ENCODE results near the gene NSMF.

Gene NSMF

DNA sequence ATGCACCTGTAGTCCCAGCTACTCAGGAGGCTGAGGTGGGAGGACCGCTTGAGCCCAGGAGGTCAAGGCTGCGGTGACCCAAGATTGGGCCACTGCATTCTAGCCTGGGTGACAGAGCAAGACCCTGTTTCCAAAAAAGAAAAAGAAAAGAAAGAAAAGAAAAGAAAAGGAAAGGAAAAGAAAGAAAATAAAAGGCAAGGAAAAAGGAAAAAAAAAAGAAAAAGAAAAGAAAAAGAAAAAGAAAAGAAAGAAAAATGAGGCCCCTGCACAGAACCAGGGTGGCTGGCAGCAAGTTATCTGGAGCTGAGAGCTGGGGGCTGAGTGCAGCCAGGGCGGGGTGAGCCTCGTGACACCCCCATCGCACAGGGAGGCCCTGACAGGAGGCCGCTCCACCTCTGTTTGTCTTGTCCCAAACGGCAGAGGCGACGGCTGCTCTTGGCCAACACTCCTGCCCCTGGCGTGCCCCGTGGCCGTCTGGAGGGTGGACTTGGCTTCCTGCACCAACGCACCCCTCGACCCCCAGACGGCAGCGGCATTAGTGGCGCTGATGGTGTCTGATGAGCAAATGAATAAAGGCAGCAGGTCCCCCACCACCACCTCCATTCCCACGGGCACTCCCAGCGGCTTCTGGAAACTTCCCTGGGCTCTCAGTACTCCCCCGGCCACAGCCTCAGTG is 52.9 kb downstream of the NSMF start:
- Histone ChIP-seq H3K27ac (no peak overlapping the region), H3K4me3 (peak overlapping the region; percentile 67), H3K9ac (ENCODE audit: insufficient read length) (no peak overlapping the region), H3K9me3 (ENCODE audit: low read depth, low read length) (no peaks in the 10 kb centered on the region), H3K36me3 (ENCODE audit: insufficient read depth, low read length) (no peaks in the 10 kb centered on the region)
- DNase-seq (ENCODE audit: low read depth, low spot score) = no peak
- TF ChIP-seq FOXP2 (optimal IDR thresholded peaks at IDR 0.05; ENCODE audit: control extremely low read depth, extremely low read length, insufficient read depth) (no peak), POLR2AphosphoS5 (IDR thresholded peaks at IDR 0.05; ENCODE audit: borderline replicate concordance, low read depth, low read length) (no peak), EZH2 (IDR thresholded peaks at IDR 0.05) (no peak)

DNA sequence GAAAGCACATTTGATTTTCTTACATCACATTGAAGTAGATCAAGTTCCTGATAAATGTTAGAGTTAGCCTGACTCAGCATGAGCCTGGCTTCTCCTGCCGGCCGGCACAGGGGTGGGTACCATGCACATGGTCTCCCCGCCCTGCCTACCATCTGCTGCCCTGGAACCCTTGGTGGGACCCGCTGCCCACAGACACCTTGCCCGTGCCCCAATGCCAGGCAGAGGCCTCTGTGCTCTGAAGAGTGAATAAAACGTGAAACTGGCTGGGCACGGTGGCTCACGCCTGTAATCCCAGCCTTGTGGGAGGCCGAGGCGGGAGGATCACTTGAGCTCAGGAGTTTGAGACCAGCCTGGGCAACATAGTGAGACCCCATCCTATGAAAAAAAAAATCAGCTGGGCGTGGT is 53.5 kb downstream of the NSMF start:
- no peak overlapping the region for H3K27ac ChIP-seq
- TF ChIP-seq EZH2 (IDR thresholded peaks at IDR 0.05) (no peak), FOXP2 (optimal IDR thresholded peaks at IDR 0.05; ENCODE audit: control extremely low read depth, extremely low read length, insufficient read depth) (no peak), POLR2AphosphoS5 (IDR thresholded peaks at IDR 0.05; ENCODE audit: borderline replicate concordance, low read depth, low read length) (no peak)
- H3K9me3 ChIP-seq (ENCODE audit: low read depth, low read length) = no peaks in the 10 kb centered on the region
- H3K4me3 ChIP-seq = no peak overlapping the region
- H3K9ac ChIP-seq (ENCODE audit: insufficient read length) = no peak overlapping the region
- DNase-seq (ENCODE audit: low read depth, low spot score) = no peak
- no peaks in the 10 kb centered on the region for H3K36me3 ChIP-seq (ENCODE audit: insufficient read depth, low read length)

DNA sequence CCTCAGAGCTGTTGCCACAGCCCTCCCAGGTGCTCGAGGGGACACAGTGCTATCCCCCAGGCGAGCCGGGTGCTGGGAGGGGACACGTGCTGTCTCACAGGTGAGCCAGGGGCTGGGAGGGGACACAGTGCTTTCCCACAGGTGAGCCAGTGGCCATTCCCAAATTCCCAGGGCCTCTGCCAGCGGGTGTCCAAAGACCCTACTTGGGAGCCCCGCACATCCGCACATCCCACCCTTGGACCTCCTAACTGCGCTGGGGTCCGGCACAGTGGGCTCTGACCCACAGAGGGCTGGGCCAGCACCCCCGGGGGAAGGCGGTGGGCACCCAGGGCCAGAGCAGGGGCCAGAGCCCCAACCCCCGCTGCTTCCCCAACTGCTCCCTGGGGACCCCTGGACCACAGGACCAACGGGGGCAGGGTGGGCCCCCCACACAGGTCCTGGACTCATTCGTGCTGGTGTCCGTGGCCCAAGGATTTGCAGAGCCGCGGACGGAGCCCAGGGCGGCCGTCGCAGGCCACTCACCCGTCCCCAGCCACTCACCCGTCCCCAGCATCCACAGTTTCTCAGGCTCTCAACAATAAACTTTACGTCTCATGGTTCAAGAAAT is 54.1 kb downstream of the NSMF start:
- Histone ChIP-seq H3K36me3 (ENCODE audit: insufficient read depth, low read length) (no peaks in the 10 kb centered on the region), H3K27ac (no peak overlapping the region), H3K4me3 (no peak overlapping the region), H3K9me3 (ENCODE audit: low read depth, low read length) (no peaks in the 10 kb centered on the region), H3K9ac (ENCODE audit: insufficient read length) (no peak overlapping the region)
- DNase-seq (ENCODE audit: low read depth, low spot score) = no peak
- TF ChIP-seq EZH2 (IDR thresholded peaks at IDR 0.05) (no peak), POLR2AphosphoS5 (IDR thresholded peaks at IDR 0.05; ENCODE audit: borderline replicate concordance, low read depth, low read length) (no peak), FOXP2 (optimal IDR thresholded peaks at IDR 0.05; ENCODE audit: control extremely low read depth, extremely low read length, insufficient read depth) (no peak)

DNA sequence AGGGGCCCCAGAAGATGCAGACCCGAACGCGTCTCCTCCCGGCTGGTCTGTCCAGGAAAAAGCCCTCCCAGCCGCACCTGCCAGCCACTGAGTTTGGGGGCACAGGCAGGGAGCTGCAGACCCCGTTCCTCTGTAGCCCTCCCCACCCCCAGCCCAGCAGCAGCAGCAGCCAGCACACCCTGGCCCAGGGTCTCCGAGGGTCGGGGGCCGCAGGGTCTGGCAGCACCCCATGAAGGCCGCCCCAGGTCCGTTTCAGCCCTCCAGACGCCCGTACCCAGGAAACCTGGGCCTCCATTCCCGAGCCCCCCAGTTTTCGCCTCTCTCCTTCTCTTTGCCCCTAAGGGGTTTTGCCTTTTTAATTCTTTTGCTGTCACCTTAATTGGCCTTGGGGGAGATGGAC is 55.9 kb downstream of the NSMF start:
- DNase-seq (ENCODE audit: low read depth, low spot score) = no peak

DNA sequence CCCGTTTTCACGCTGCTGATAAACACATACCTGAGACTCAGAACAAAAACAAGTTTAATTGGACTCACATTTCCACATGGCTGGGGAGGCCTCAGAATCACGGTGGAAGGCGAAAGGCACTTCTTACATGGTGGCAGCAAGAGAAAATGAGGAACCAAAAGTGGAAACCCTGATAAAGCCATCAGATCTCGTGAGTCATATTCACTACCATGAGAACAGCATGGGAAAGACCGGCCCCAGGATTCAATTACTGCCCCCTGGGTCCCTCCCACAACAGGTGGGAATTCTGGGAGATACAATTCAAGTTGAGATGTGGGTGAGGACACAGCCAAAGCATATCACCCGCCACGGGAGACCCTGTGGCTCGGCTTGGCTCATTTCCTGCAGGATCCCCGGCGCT is 56.4 kb downstream of the NSMF start:
- Histone ChIP-seq H3K36me3 (ENCODE audit: insufficient read depth, low read length) (no peaks in the 10 kb centered on the region), H3K9ac (ENCODE audit: insufficient read length) (no peak overlapping the region), H3K4me3 (no peak overlapping the region), H3K9me3 (ENCODE audit: low read depth, low read length) (no peaks in the 10 kb centered on the region), H3K27ac (no peak overlapping the region)
- DNase-seq (ENCODE audit: low read depth, low spot score) = no peak
- TF ChIP-seq EZH2 (IDR thresholded peaks at IDR 0.05) (no peak), FOXP2 (optimal IDR thresholded peaks at IDR 0.05; ENCODE audit: control extremely low read depth, extremely low read length, insufficient read depth) (no peak), POLR2AphosphoS5 (IDR thresholded peaks at IDR 0.05; ENCODE audit: borderline replicate concordance, low read depth, low read length) (no peak)

More for the DNA sequence above, 55.9 kb downstream of the NSMF start:
- Histone ChIP-seq H3K9me3 (ENCODE audit: low read depth, low read length) (no peaks in the 10 kb centered on the region), H3K36me3 (ENCODE audit: insufficient read depth, low read length) (no peaks in the 10 kb centered on the region), H3K9ac (ENCODE audit: insufficient read length) (no peak overlapping the region), H3K27ac (no peak overlapping the region), H3K4me3 (no peak overlapping the region)
- no peak for TF ChIP-seq POLR2AphosphoS5 (IDR thresholded peaks at IDR 0.05; ENCODE audit: borderline replicate concordance, low read depth, low read length)
- no peak for TF ChIP-seq EZH2 (IDR thresholded peaks at IDR 0.05)

DNA sequence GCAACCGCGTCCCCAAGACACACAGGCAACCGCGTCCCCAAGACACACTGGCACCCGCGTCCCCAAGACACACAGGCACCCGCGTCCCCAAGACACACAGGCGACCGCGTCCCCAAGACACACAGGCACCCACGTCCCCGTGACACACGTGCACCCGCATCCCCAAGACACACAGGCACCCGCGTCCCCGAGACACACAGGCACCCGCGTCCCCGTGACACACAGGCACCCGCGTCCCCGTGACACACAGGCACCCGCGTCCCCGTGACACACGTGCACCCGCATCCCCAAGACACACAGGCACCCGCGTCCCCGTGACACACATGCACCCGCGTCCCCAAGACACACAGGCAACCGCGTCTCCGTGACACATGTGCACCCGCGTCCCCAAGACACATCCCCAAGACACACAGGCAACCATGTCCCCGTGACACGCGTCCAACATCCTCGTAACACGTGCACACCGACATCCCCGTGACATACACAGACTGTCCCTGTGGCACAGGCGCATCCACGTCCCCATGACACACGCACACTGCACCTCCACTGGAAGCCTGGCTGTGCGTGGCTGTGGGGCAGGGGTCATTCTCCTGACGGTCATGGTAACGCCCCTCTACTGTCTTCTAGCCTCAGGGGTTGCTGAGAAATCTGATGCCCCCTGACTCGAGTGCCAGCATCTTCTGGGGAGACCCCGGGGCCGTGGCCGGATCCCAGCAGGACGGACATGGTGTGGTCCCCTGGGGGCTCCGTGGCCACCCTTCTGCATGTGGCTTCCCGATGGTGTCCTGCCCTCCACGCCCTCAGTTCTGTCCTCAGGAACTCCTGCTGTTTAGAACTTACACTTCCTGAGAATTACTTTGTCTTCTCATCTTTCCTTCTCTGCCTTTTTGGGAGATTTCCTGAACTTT is 60.3 kb downstream of the NSMF start:
- H3K36me3 ChIP-seq (ENCODE audit: insufficient read depth, low read length) = no peaks in the 10 kb centered on the region
- no peak overlapping the region for H3K27ac ChIP-seq
- TF ChIP-seq FOXP2 (optimal IDR thresholded peaks at IDR 0.05; ENCODE audit: control extremely low read depth, extremely low read length, insufficient read depth) = no peak
- no peak for TF ChIP-seq POLR2AphosphoS5 (IDR thresholded peaks at IDR 0.05; ENCODE audit: borderline replicate concordance, low read depth, low read length)
- no peak for TF ChIP-seq EZH2 (IDR thresholded peaks at IDR 0.05)
- H3K9me3 ChIP-seq (ENCODE audit: low read depth, low read length) = no peaks in the 10 kb centered on the region
- no peak overlapping the region for H3K9ac ChIP-seq (ENCODE audit: insufficient read length)
- no peak overlapping the region for H3K4me3 ChIP-seq
- DNase-seq (ENCODE audit: low read depth, low spot score) = no peak

DNA sequence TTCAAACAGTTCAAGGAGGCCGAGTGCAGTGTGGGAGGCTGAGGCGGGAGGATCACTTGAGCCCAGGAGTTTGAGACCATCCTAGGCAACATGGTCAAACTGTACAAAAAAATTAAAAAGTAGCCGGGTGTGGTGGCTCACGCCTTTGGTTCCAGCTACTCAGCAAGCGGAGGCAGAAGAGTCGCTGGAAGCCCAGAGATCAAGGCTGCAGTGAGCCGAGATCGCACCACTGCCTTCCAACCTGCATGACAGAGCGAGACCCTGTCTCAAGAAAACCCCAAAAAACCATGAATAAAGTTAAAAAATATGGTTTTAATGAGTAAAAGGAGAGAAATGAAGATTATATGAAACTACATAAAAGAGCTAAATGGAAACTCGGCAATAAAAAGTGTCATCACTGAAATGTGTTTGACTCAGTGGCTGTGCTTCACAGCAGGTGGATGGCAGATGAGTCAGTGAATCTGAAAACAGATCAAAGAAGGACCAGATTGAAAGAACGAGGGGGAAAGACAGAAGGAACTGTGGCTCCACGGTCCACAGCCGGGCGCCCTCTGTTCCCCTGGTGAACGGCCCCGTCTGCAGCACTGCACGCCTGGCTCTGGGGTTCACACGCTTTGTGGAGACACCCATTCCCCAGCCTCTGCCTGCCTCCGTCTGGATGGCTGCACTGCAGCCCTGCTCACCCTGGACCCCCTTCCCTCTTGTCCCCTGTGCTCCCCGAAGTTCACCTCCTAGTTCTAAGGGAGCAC is 61.3 kb downstream of the NSMF start:
- H3K9ac ChIP-seq (ENCODE audit: insufficient read length) = no peak overlapping the region
- no peaks in the 10 kb centered on the region for H3K36me3 ChIP-seq (ENCODE audit: insufficient read depth, low read length)
- no peaks in the 10 kb centered on the region for H3K9me3 ChIP-seq (ENCODE audit: low read depth, low read length)
- DNase-seq (ENCODE audit: low read depth, low spot score) = no peak
- H3K4me3 ChIP-seq = no peak overlapping the region
- TF ChIP-seq EZH2 (IDR thresholded peaks at IDR 0.05) (no peak), FOXP2 (optimal IDR thresholded peaks at IDR 0.05; ENCODE audit: control extremely low read depth, extremely low read length, insufficient read depth) (no peak), POLR2AphosphoS5 (IDR thresholded peaks at IDR 0.05; ENCODE audit: borderline replicate concordance, low read depth, low read length) (no peak)
- H3K27ac ChIP-seq = no peak overlapping the region

Data from SK-N-MC (cell line).